ENCODE results near the gene TESK1.

Gene TESK1

GRCh38 chr9:35651956-35652828, 47.1 kb downstream of the TESK1 start:
- no peak overlapping the region for H3K4me3 ChIP-seq (ENCODE audit: low read depth, low read length)
- no peaks in the 10 kb centered on the region for H3K4me1 ChIP-seq
- H3K27me3 ChIP-seq: no peaks in the 10 kb centered on the region
- H3K9me3 ChIP-seq: no peaks in the 10 kb centered on the region
- no peak for DNase-seq
- H3K36me3 ChIP-seq: no peaks in the 10 kb centered on the region
- TF ChIP-seq CTCF (IDR thresholded peaks at IDR 0.05; ENCODE audit: low read depth, low read length): no peak

- no peak overlapping the region for H3K4me3 ChIP-seq (ENCODE audit: low read depth, low read length)
- H3K4me1 ChIP-seq: no peaks in the 10 kb centered on the region
- H3K36me3 ChIP-seq: no peaks in the 10 kb centered on the region
- DNase-seq: no peak
- no peaks in the 10 kb centered on the region for H3K27me3 ChIP-seq
- H3K9me3 ChIP-seq: no peaks in the 10 kb centered on the region
- no peak for TF ChIP-seq CTCF (IDR thresholded peaks at IDR 0.05; ENCODE audit: low read depth, low read length)
These were observed 47.8 kb downstream of the TESK1 start for GRCh38 chr9:35652829-35653209.

- Histone ChIP-seq H3K4me1 (no peaks in the 10 kb centered on the region), H3K9me3 (no peaks in the 10 kb centered on the region), H3K27me3 (no peaks in the 10 kb centered on the region), H3K4me3 (ENCODE audit: low read depth, low read length) (no peak overlapping the region), H3K36me3 (no peaks in the 10 kb centered on the region)
- no peak for DNase-seq
- TF ChIP-seq CTCF (IDR thresholded peaks at IDR 0.05; ENCODE audit: low read depth, low read length): no peak
These were observed 48.5 kb downstream of the TESK1 start for GRCh38 chr9:35653611-35654010.

DNA sequence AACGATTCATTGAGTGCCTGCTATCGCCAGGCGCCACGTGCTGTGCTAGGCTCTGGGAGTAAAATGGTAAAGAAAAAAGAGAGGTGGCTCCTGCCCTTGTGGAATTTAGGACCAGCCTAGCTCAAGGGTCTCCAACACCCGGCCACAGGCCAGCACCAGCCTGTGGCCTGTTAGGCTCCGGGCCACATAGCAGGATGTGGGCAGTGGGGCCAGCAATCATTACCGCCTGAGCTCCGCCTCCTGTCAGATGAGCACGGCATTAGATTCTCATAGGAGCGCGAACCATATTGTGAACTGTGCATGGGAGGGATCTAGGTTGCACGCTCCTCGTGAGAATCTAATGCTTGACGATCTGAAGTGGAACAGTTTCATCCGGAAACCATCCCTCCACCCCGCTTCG, 51.3 kb downstream of the TESK1 start:
- DNase-seq: no peak
- H3K27me3 ChIP-seq: no peaks in the 10 kb centered on the region
- TF ChIP-seq CTCF (IDR thresholded peaks at IDR 0.05; ENCODE audit: low read depth, low read length): no peak
- H3K4me3 ChIP-seq (ENCODE audit: low read depth, low read length): no peak overlapping the region
- H3K4me1 ChIP-seq: 0 out of 2 replicates have a peak, but pooled peaks cover 3% of the 10 kb centered on the region
- H3K9me3 ChIP-seq: no peaks in the 10 kb centered on the region
- H3K36me3 ChIP-seq: peaks cover 4% of the 10 kb centered on the region

GRCh38 chr9:35656831-35657545, 51.9 kb downstream of the TESK1 start:
- 0 out of 2 replicates have a peak, but pooled peaks cover 3% of the 10 kb centered on the region for H3K4me1 ChIP-seq
- peaks cover 4% of the 10 kb centered on the region for H3K36me3 ChIP-seq
- TF ChIP-seq CTCF (IDR thresholded peaks at IDR 0.05; ENCODE audit: low read depth, low read length): no peak
- H3K4me3 ChIP-seq (ENCODE audit: low read depth, low read length): peak overlapping the region; percentile 72
- H3K9me3 ChIP-seq: no peaks in the 10 kb centered on the region
- H3K27me3 ChIP-seq: no peaks in the 10 kb centered on the region
- no peak for DNase-seq

Measured in BE2C (cell line).